Urinary bladder (tissue), 4 donors: ENCODE measurements around the gene HIKESHI. TPM values are rescaled to one million over a fixed set of nuclear protein-coding genes. Genes with fewer than 3 reads are reported as not detected.
"Not testable (repeated sequence)": the region's sequence is repeated elsewhere in the genome, so short reads cannot be mapped to it uniquely, and the experiment has no call there.

Experiments used
- DNase-seq: peaks from one replicate; pipeline ENCODE4 v3.0.0-alpha.2; 2015; ENCODE audit errors: extremely low spot score
- H3K27ac ChIP-seq: one replicate; pipeline ENCODE4 v1.5.1; 2013; ENCODE audit warnings: low read depth, mild to moderate bottlenecking, moderate library complexity
- H3K36me3 ChIP-seq: one replicate; pipeline ENCODE4 v1.6.1; 2013; ENCODE audit warnings: mild to moderate bottlenecking, moderate library complexity; ENCODE audit not compliant: insufficient read depth
- H3K4me1 ChIP-seq: one replicate; pipeline ENCODE4 v1.6.1; 2013; ENCODE audit warnings: mild to moderate bottlenecking, moderate library complexity; ENCODE audit not compliant: insufficient read depth
- H3K4me3 ChIP-seq: one replicate; pipeline ENCODE4 v1.5.1; 2013; ENCODE audit warnings: low read depth, low read length
- WGBS: extraction: QIAGEN DNeasy Blood & Tissue Kit; methylation state at CpG from one replicate; pipeline ENCODE4 v1.1.7; 2013; 5-methylcytosine and 5-hydroxymethylcytosine counted together
- polyA plus RNA-seq: library from polyadenylated mRNA; stranded (reverse); fragments of 200-250 nt; gene quantifications from one replicate; pipeline ENCODE4 v1.2.3, GENCODE V29; 2013
- total RNA-seq: library from RNA; depleted of rRNA; stranded (reverse); fragments of >200 nt; gene quantifications from one replicate; pipeline ENCODE4 v1.2.3, GENCODE V29; 2014
- donor health status: healthy with polysubstance abuse.
- donor health status: healthy.

Gene HIKESHI
- total and polyA plus RNA-seq, 2 donors = 54.7 to 60.8 TPM

GRCh38 chr11:86278226-86278625, 23.8 kb upstream of the HIKESHI start:
- no peaks in the 10 kb centered on the region for H3K4me1 ChIP-seq
- DNase-seq = no peak
- H3K36me3 ChIP-seq = peaks cover 6% of the 10 kb centered on the region
- WGBS = 68% methylated on average over 8 of the region's 8 CpGs
- no peak overlapping the region for H3K27ac ChIP-seq
- no peak overlapping the region for H3K4me3 ChIP-seq

- H3K4me1 ChIP-seq = no peaks in the 10 kb centered on the region
- no peak overlapping the region for H3K27ac ChIP-seq
- no peak for DNase-seq
- 94% methylated on average over 3 of the region's 3 CpGs for WGBS
- peaks cover 5% of the 10 kb centered on the region for H3K36me3 ChIP-seq
- no peak overlapping the region for H3K4me3 ChIP-seq
These were observed 22.3 kb upstream of the HIKESHI start for GRCh38 chr11:86279747-86280146.

- H3K4me1 ChIP-seq = no peaks in the 10 kb centered on the region
- over 99% methylated on average over 2 of the region's 2 CpGs for WGBS
- no peak overlapping the region for H3K27ac ChIP-seq
- DNase-seq = no peak
- no peak overlapping the region for H3K4me3 ChIP-seq
- no peaks in the 10 kb centered on the region for H3K36me3 ChIP-seq
These were observed 14.6 kb upstream of the HIKESHI start for GRCh38 chr11:86287468-86287796.

- H3K4me1 ChIP-seq = no peaks in the 10 kb centered on the region
- H3K4me3 ChIP-seq = no peak overlapping the region
- WGBS = 68% methylated on average over 7 of the region's 7 CpGs
- DNase-seq = no peak
- H3K36me3 ChIP-seq = no peaks in the 10 kb centered on the region
- no peak overlapping the region for H3K27ac ChIP-seq
These were observed 13.1 kb upstream of the HIKESHI start for GRCh38 chr11:86288776-86289507.

- H3K4me3 ChIP-seq, DNase-seq, H3K36me3 ChIP-seq, H3K27ac ChIP-seq, H3K4me1 ChIP-seq: not testable (repeated sequence)
- 93% methylated on average over 9 of the region's 9 CpGs for WGBS
These were observed 12.3 kb upstream of the HIKESHI start for GRCh38 chr11:86289508-86290280.

- DNase-seq = no peak
- WGBS = 45% methylated on average over 3 of the region's 3 CpGs
- no peak overlapping the region for H3K27ac ChIP-seq
These were observed 10.4 kb upstream of the HIKESHI start for GRCh38 chr11:86291466-86292262.

GRCh38 chr11:86292912-86293616, 9.0 kb upstream of the HIKESHI start:
- no peak overlapping the region for H3K4me3 ChIP-seq
- no peaks in the 10 kb centered on the region for H3K4me1 ChIP-seq
- no peak for DNase-seq
- H3K27ac ChIP-seq = no peak overlapping the region
- WGBS = 90% methylated on average over 6 of the region's 6 CpGs
- H3K36me3 ChIP-seq = no peaks in the 10 kb centered on the region

More at GRCh38 chr11:86291466-86292262, 10.4 kb upstream of the HIKESHI start:
- Histone ChIP-seq H3K4me1 (no peaks in the 10 kb centered on the region), H3K4me3 (no peak overlapping the region), H3K36me3 (no peaks in the 10 kb centered on the region)

GRCh38 chr11:86294026-86294425, 8.0 kb upstream of the HIKESHI start:
- Histone ChIP-seq H3K27ac (no peak overlapping the region), H3K36me3 (no peaks in the 10 kb centered on the region), H3K4me1 (no peaks in the 10 kb centered on the region), H3K4me3 (no peak overlapping the region)
- no peak for DNase-seq

GRCh38 chr11:86301742-86302091, 323 bp upstream of the HIKESHI start:
- no peak overlapping the region for H3K4me3 ChIP-seq
- H3K36me3 ChIP-seq = no peaks in the 10 kb centered on the region
- no peak overlapping the region for H3K27ac ChIP-seq
- DNase-seq = no peak
- no peaks in the 10 kb centered on the region for H3K4me1 ChIP-seq
- 3% methylated on average over 6 of the region's 6 CpGs for WGBS

GRCh38 chr11:86303257-86303656, 1.2 kb downstream of the HIKESHI start:
- Histone ChIP-seq H3K4me3 (peak overlapping the region; percentile 65), H3K27ac (no peak overlapping the region)
- WGBS = 67% methylated on average over 2 of the region's 2 CpGs

GRCh38 chr11:86308710-86309109, 6.7 kb downstream of the HIKESHI start:
- not testable (repeated sequence) for H3K36me3 ChIP-seq, H3K4me1 ChIP-seq, H3K27ac ChIP-seq, DNase-seq, H3K4me3 ChIP-seq
- 100% methylated on average over 2 of the region's 4 CpGs for WGBS

More at GRCh38 chr11:86303257-86303656, 1.2 kb downstream of the HIKESHI start:
- no peak for DNase-seq
- no peaks in the 10 kb centered on the region for H3K36me3 ChIP-seq
- H3K4me1 ChIP-seq = no peaks in the 10 kb centered on the region

- no peak overlapping the region for H3K4me3 ChIP-seq
- DNase-seq = no peak
- 91% methylated on average over 2 of the region's 2 CpGs for WGBS
- H3K36me3 ChIP-seq = no peaks in the 10 kb centered on the region
- no peaks in the 10 kb centered on the region for H3K4me1 ChIP-seq
- H3K27ac ChIP-seq = no peak overlapping the region
These were observed 11.8 kb downstream of the HIKESHI start for GRCh38 chr11:86313793-86314192.

- no peaks in the 10 kb centered on the region for H3K4me1 ChIP-seq
- no peak for DNase-seq
- WGBS = 85% methylated on average over 2 of the region's 2 CpGs
- H3K36me3 ChIP-seq = no peaks in the 10 kb centered on the region
- H3K27ac ChIP-seq = no peak overlapping the region
- no peak overlapping the region for H3K4me3 ChIP-seq
These were observed 12.6 kb downstream of the HIKESHI start for GRCh38 chr11:86314636-86315035.
